ENCODE data around the gene KCNJ1. TPM values are rescaled to one million over a fixed set of nuclear protein-coding genes. Genes with fewer than 3 reads are reported as not detected.

The KCNJ1 gene
- not detected for total RNA-seq

GRCh38 chr11:128867277-128867676 is at the start of gene KCNJ1:
TSS of gene KCNJ1 (minus strand) at chr11:128867296. CDS start at chr11:128840243, 27,053 bp downstream.
- Histone ChIP-seq H3K27me3 (no peaks in the 10 kb centered on the region), H3K36me3 (no peaks in the 10 kb centered on the region), H3K9me3 (no peaks in the 10 kb centered on the region), H3K27ac (no peak within 1 kb of the TSS), H3K4me1 (no peaks in the 10 kb centered on the region), H3K4me3 (no peak within 1 kb of the TSS)
- intact Hi-C loops (cut with DNase I; ENCODE audit: low total_unique reads), result no loop called here
- no peak for DNase-seq
- TF ChIP-seq POLR2A (IDR thresholded peaks at IDR 0.05), result no peak
- TF ChIP-seq, protein P1, sequence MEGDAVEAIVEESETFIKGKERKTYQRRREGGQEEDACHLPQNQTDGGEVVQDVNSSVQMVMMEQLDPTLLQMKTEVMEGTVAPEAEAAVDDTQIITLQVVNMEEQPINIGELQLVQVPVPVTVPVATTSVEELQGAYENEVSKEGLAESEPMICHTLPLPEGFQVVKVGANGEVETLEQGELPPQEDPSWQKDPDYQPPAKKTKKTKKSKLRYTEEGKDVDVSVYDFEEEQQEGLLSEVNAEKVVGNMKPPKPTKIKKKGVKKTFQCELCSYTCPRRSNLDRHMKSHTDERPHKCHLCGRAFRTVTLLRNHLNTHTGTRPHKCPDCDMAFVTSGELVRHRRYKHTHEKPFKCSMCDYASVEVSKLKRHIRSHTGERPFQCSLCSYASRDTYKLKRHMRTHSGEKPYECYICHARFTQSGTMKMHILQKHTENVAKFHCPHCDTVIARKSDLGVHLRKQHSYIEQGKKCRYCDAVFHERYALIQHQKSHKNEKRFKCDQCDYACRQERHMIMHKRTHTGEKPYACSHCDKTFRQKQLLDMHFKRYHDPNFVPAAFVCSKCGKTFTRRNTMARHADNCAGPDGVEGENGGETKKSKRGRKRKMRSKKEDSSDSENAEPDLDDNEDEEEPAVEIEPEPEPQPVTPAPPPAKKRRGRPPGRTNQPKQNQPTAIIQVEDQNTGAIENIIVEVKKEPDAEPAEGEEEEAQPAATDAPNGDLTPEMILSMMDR (IDR thresholded peaks at IDR 0.05), result no peak

DNA sequence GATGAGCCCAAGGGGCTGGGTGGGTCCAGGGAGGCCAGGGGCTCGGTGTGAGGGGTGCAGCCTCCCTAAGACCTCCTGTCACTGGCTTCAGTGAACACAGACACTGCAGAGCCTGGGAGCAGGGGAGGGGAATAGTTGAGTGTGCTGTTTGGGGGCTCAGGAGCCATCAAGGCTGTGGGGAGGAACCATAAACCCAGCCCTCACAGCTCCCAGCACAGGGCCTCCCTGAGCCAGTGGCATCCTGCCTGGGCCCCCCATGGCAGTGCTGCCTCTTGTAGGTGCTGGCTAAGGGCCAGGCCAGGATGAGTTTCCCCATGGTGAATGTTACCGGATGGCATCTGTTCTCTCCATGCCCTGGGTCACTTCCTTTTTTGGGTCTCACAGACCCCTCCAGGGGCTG is 49.6 kb upstream of the KCNJ1 start:
- Histone ChIP-seq H3K36me3 (no peaks in the 10 kb centered on the region), H3K9me3 (no peaks in the 10 kb centered on the region), H3K27ac (no peak overlapping the region), H3K4me3 (no peak overlapping the region), H3K4me1 (no peaks in the 10 kb centered on the region), H3K27me3 (no peaks in the 10 kb centered on the region)
- TF ChIP-seq POLR2A (IDR thresholded peaks at IDR 0.05), result no peak
- TF ChIP-seq, protein P1 (IDR thresholded peaks at IDR 0.05), result no peak
- intact Hi-C loops (cut with DNase I; ENCODE audit: low total_unique reads), result no loop called here
- DNase-seq, result no peak

GRCh38 chr11:128916037-128916572 is 49.0 kb upstream of the KCNJ1 start:
- H3K27me3 ChIP-seq, result no peaks in the 10 kb centered on the region
- DNase-seq, result no peak
- no peak overlapping the region for H3K27ac ChIP-seq
- H3K36me3 ChIP-seq, result no peaks in the 10 kb centered on the region
- no peaks in the 10 kb centered on the region for H3K9me3 ChIP-seq
- H3K4me3 ChIP-seq, result no peak overlapping the region
- intact Hi-C loops (cut with DNase I; ENCODE audit: low total_unique reads), result no loop called here
- TF ChIP-seq, protein P1 (IDR thresholded peaks at IDR 0.05), result no peak
- no peak for TF ChIP-seq POLR2A (IDR thresholded peaks at IDR 0.05)
- H3K4me1 ChIP-seq, result no peaks in the 10 kb centered on the region

DNA sequence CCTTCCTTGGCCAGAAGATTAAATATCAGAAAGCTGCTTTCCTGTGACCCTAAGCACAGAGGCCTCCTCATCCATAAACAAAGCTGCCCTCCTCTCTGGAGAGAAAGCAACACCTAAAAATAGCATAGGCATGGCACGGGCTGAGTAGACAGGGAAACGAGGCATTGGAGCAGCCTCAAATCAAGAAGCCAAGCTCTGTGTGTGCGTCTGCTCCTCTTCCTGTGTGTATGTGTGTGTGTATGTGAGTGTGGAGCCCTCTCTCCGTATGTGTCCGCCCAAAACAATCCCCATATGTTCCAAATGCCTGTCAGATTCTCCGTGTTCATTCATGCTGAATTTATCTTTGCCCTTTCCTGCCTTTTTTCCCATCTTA is 48.0 kb upstream of the KCNJ1 start:
- no peak for TF ChIP-seq POLR2A (IDR thresholded peaks at IDR 0.05)
- TF ChIP-seq, protein P1 (IDR thresholded peaks at IDR 0.05), result no peak

DNA sequence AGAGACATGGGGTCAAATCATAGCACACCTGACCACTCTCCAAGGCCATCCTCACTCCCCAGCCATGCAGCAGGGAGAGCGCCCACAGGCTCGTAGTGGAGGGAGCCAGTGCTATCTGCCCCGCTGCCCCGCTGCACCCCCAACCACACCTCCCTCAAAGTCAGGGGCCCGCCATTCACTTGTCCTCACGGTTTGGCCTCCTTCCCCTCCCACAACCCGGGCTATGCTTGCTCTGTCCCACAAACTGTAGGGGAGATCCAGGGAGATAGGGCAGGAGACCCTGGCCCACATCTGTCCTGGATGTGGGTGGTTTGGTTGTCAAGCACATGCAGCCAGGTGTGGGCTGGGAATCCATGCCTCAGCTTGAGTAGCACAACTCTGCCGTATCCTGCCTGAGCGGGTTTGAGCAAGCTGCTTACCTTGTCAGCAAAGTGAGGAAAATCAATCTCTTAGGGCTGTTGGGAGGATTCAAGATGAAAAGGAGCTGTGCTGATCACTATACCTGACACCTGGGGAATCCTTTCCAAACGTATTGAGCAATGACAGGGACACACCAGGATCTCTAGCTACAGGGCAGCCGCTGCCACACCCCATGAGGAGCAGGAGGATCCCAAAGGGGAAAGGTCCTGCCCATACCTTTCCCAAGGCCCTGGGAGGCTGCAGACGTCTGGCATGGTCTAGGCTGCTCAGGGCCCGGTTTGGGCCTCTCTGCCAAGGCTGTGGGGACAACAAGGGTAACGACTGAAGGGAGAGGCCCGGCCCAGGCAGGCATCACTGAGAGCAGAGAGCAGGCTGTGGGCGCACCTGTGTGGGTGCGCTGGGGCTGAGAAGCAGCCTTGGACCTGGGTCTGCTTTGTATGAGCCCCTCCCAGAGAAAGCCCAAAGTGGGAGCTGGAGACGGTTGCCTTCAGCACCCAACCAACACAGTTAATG is 47.4 kb upstream of the KCNJ1 start:
- intact Hi-C loops (cut with DNase I; ENCODE audit: low total_unique reads), result no loop called here
- no peak overlapping the region for H3K4me3 ChIP-seq
- TF ChIP-seq, protein P1 (IDR thresholded peaks at IDR 0.05), result no peak
- TF ChIP-seq POLR2A (IDR thresholded peaks at IDR 0.05), result no peak
- no peaks in the 10 kb centered on the region for H3K36me3 ChIP-seq
- H3K9me3 ChIP-seq, result no peaks in the 10 kb centered on the region
- no peak for DNase-seq
- H3K27me3 ChIP-seq, result no peaks in the 10 kb centered on the region
- no peak overlapping the region for H3K27ac ChIP-seq
- H3K4me1 ChIP-seq, result no peaks in the 10 kb centered on the region

More for the DNA sequence above, 48.0 kb upstream of the KCNJ1 start:
- no peaks in the 10 kb centered on the region for H3K36me3 ChIP-seq
- no peaks in the 10 kb centered on the region for H3K27me3 ChIP-seq
- no peaks in the 10 kb centered on the region for H3K4me1 ChIP-seq
- no peak for DNase-seq
- H3K9me3 ChIP-seq, result no peaks in the 10 kb centered on the region
- H3K27ac ChIP-seq, result no peak overlapping the region
- H3K4me3 ChIP-seq, result no peak overlapping the region
- intact Hi-C loops (cut with DNase I; ENCODE audit: low total_unique reads), result no loop called here
